ENCODE results near the gene SBNO1. TPM values are rescaled to one million over a fixed set of nuclear protein-coding genes. Genes with fewer than 3 reads are reported as not detected.

The SBNO1 gene
- total RNA-seq, 1 donor from 2014 or later = 50.4 TPM

- DNase-seq (ENCODE audit: low read depth) = no peak
- H3K27ac ChIP-seq (ENCODE audit: low read depth, low read length) = no peak overlapping the region
- peaks cover 71% of the 10 kb centered on the region for H3K79me2 ChIP-seq (ENCODE audit: insufficient read depth, low read length)
- H3K27me3 Mint-ChIP-seq (ENCODE audit: low read depth, unreplicated experiment) = no peaks in the 10 kb centered on the region
- no peaks in the 10 kb centered on the region for H3K9me3 ChIP-seq (ENCODE audit: insufficient read depth, low read depth, low read length)
- H3K4me1 ChIP-seq (ENCODE audit: insufficient read depth, low read length) = peaks cover 18% of the 10 kb centered on the region
- no peaks in the 10 kb centered on the region for H3K27me3 ChIP-seq (ENCODE audit: insufficient read depth, low read length)
- no peak overlapping the region for H3K4me3 Mint-ChIP-seq (ENCODE audit: unreplicated experiment)
- H3K9ac ChIP-seq (ENCODE audit: low read length) = no peak overlapping the region
- no peak for FAIRE-seq
- H4K20me1 ChIP-seq (ENCODE audit: insufficient read depth, low read length) = peaks cover 53% of the 10 kb centered on the region
- H3K27ac Mint-ChIP-seq (ENCODE audit: unreplicated experiment) = no peak overlapping the region
- H3K4me2 ChIP-seq (ENCODE audit: low read length) = no peak overlapping the region
- H3K36me3 Mint-ChIP-seq (ENCODE audit: low read depth, unreplicated experiment) = peaks cover 18% of the 10 kb centered on the region
- no peaks in the 10 kb centered on the region for H3K4me1 Mint-ChIP-seq (ENCODE audit: low read depth, unreplicated experiment)
- no peak for TF ChIP-seq EZH2 (IDR thresholded peaks at IDR 0.05; ENCODE audit: insufficient read depth, low read length)
- no peak for TF ChIP-seq CTCF (IDR thresholded peaks at IDR 0.05; ENCODE audit: insufficient read depth, low read depth, low read length)
- no peak overlapping the region for H2AFZ ChIP-seq (ENCODE audit: low read depth, low read length)
- no peaks in the 10 kb centered on the region for H3K9me3 Mint-ChIP-seq (ENCODE audit: unreplicated experiment)
- H3K36me3 ChIP-seq (ENCODE audit: insufficient read depth, low read length) = peaks cover 38% of the 10 kb centered on the region
- H3K4me3 ChIP-seq (ENCODE audit: insufficient read depth, low read depth, low read length) = no peak overlapping the region
Observed at GRCh38 chr12:123401753-123402683, 37.4 kb upstream of the SBNO1 start.

GRCh38 chr12:123399255-123399617 is 34.6 kb upstream of the SBNO1 start:
- peaks cover 45% of the 10 kb centered on the region for H3K36me3 ChIP-seq (ENCODE audit: insufficient read depth, low read length)
- Mint-ChIP-seq H3K27me3 (ENCODE audit: low read depth, unreplicated experiment) (no peaks in the 10 kb centered on the region), H3K9me3 (ENCODE audit: unreplicated experiment) (no peaks in the 10 kb centered on the region), H3K4me1 (ENCODE audit: low read depth, unreplicated experiment) (no peaks in the 10 kb centered on the region), H3K4me3 (ENCODE audit: unreplicated experiment) (no peak overlapping the region), H3K27ac (ENCODE audit: unreplicated experiment) (no peak overlapping the region), H3K36me3 (ENCODE audit: low read depth, unreplicated experiment) (peaks cover 32% of the 10 kb centered on the region)
- H3K79me2 ChIP-seq (ENCODE audit: insufficient read depth, low read length) = peaks cover 91% of the 10 kb centered on the region
- H4K20me1 ChIP-seq (ENCODE audit: insufficient read depth, low read length) = peaks cover 68% of the 10 kb centered on the region
- no peak overlapping the region for H2AFZ ChIP-seq (ENCODE audit: low read depth, low read length)
- no peaks in the 10 kb centered on the region for H3K9me3 ChIP-seq (ENCODE audit: insufficient read depth, low read depth, low read length)
- H3K4me3 ChIP-seq (ENCODE audit: insufficient read depth, low read depth, low read length) = no peak overlapping the region
- H3K4me1 ChIP-seq (ENCODE audit: insufficient read depth, low read length) = peaks cover 18% of the 10 kb centered on the region
- no peak for TF ChIP-seq EZH2 (IDR thresholded peaks at IDR 0.05; ENCODE audit: insufficient read depth, low read length)
- TF ChIP-seq CTCF (IDR thresholded peaks at IDR 0.05; ENCODE audit: insufficient read depth, low read depth, low read length) = no peak
- DNase-seq (ENCODE audit: low read depth) (no peak), FAIRE-seq (no peak)
- H3K9ac ChIP-seq (ENCODE audit: low read length) = peak overlapping the region; percentile 48
- H3K4me2 ChIP-seq (ENCODE audit: low read length) = no peak overlapping the region
- no peaks in the 10 kb centered on the region for H3K27me3 ChIP-seq (ENCODE audit: insufficient read depth, low read length)
- H3K27ac ChIP-seq (ENCODE audit: low read depth, low read length) = no peak overlapping the region

All from astrocyte (in vitro differentiated cells and primary cell).